GM21737 (cell line): ENCODE data around the gene DLAT.
"Not testable (repeated sequence)": the region's sequence is repeated elsewhere in the genome, so short reads cannot be mapped to it uniquely, and the experiment has no call there.

ENCODE experiments used
- ATAC-seq: cut with Tn5 transposase; IDR thresholded peaks from one replicate; pipeline ENCODE4 v1.9.1; 2021; ENCODE audit warnings: mild to moderate bottlenecking, moderate library complexity; ENCODE audit not compliant: unreplicated experiment

The DLAT gene

DNA sequence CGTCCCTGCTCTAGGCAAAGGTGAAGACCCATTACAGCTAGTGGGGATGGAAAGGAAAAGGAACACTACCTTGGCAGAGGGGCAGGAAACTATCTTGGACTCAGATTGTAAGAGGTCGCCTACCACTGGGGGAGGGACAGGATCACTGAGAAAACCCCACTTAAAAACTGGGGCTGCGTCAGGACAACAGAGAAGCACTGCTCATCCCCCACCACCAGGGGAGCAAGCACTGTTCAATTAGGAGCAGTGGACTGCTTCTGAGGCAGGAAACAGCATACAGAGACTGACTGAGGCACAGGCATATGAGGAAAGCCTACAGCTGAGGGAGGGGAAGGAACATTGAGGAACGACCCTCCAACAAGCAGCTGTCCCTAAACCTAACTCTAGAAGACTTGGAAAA, 20.8 kb upstream of the DLAT start:
- ATAC-seq = peak; percentile 88

GRCh38 chr11:112005422-112006094, 19.6 kb upstream of the DLAT start:
- ATAC-seq = no peak

- not testable (repeated sequence) for ATAC-seq
Measured at GRCh38 chr11:112006095-112006441, 19.1 kb upstream of the DLAT start.

DNA sequence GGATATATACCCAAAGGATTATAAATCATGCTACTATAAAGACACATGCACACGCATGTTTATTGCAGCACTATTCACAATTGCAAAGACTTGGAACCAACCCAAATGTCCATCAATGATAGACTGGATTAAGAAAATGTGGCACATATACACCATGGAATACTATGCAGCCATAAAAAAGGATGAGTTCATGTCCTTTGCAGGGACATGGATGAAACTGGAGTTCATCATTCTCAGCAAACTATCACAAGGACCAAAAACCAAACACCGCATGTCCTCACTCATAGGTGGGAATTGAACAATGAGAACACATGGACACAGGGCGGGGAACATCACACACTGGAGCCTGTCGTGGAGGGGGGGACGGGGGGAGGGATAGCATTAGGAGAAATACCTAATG, 13.8 kb upstream of the DLAT start:
- not testable (repeated sequence) for ATAC-seq

GRCh38 chr11:112012874-112013273, 12.3 kb upstream of the DLAT start:
- no peak for ATAC-seq

DNA sequence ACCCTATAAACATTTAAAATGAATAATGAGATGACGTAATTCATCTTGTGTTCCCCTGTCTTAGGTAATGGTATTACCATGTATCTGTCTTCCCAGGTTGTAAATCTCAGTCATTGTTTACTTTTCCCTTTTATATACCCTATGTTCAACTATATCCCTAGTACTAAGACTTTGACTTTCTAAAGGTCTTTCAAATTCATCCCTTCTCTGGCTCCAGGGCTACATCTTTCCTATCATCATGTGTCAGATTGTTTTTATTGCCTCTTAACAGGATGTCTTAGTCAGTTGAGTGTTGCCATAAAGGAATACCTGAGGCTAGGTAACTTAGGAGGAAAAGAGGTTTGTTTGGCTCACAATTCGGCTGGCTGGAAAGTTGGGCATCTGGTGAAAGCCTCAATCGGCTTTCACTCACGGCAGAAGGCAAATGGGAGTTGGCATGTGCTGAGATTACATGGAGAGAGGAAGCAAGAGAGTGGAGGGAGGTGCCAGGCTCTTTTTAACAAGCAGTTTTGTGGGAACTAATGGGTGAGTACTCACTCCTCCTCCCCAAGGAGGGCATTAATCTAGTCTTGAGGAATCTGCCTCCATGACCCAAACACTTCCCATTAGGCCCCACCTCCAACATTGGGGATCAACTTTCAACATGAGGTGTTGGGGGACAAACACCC, 11.6 kb upstream of the DLAT start:
- no peak for ATAC-seq

- ATAC-seq = peak; percentile 73
Measured at GRCh38 chr11:112016088-112016764, 9.0 kb upstream of the DLAT start.

- ATAC-seq = peak; percentile 42
Measured at GRCh38 chr11:112016765-112017376, 8.3 kb upstream of the DLAT start.

DNA sequence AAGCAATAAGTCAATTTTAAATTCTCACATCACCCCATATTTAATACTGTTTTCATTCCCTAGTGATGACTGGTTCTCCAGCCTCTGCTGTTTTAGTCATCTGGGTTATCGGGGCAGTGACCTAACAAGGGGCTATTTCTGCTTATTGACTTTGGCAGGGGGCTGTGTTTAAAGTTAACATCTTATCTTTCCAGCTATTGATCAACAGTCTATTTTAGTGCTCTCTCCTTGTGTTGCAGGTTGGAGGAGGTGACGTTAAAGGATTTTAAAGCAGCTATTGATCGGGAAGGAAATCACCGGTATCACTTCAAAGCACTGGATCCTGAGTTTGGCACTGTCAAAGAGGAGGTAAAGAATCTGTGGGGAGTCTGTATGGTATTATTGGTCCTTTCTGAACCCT, 7.7 kb upstream of the DLAT start:
- no peak for ATAC-seq

DNA sequence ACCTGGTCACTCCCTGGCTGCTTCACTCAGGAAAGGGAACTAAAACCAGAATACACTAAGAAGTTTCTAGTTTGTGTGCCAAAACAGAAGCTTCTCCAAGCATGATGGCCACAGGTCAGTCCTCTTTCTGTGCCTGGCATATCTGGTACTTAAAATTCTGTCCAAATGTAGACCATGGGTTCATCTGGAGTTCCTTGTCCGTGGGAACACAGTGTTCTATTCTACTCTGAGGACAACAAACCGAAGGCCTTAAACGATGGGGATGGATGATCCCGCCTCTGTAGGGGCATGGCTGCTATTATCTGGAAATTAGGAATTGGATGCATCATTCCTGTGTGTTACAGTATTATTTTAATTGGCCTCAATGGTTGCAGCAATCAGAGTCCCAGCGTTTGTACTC, 6.1 kb upstream of the DLAT start:
- no peak for ATAC-seq

DNA sequence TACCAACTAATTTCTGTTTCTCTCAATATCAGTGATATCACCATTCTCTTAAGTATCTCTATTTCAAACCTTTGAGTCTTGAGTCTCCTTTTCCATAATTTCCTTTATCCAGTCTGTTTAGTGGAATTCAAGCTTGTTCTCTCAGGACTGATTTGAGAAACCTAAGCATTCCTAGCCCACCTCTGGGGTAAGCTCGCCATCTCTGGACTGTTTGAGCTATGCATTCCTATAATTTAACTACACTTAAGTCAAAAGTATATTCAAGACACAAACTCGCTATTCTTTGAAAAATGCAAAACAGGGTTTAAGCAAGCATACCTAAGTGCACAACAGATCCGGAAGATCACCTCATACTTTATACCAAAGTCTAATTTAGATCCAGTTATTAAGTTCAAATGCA, 2.1 kb upstream of the DLAT start:
- ATAC-seq = no peak

GRCh38 chr11:112024178-112024772, 933 bp upstream of the DLAT start:
- peak; percentile 43 for ATAC-seq

DNA sequence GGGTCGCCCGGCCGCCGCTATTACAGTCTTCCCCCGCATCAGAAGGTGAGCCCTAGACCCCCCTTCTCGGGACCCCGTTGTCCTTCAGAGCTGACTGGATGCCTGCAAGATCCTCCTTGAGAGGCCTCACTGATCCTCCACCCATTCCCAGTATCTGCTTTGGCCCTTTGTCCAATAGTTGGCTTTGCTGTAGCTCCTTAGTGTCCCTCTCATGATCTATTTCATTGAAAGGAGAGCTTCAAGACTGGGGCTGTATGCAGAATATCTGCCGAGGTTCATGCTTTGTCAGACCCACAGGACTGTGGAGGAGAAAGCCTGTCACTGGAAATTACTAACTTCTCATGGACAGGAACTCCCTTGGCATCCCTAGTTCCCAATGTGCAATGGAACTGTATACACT, 499 bp downstream of the DLAT start:
- ATAC-seq = peak; percentile 8

DNA sequence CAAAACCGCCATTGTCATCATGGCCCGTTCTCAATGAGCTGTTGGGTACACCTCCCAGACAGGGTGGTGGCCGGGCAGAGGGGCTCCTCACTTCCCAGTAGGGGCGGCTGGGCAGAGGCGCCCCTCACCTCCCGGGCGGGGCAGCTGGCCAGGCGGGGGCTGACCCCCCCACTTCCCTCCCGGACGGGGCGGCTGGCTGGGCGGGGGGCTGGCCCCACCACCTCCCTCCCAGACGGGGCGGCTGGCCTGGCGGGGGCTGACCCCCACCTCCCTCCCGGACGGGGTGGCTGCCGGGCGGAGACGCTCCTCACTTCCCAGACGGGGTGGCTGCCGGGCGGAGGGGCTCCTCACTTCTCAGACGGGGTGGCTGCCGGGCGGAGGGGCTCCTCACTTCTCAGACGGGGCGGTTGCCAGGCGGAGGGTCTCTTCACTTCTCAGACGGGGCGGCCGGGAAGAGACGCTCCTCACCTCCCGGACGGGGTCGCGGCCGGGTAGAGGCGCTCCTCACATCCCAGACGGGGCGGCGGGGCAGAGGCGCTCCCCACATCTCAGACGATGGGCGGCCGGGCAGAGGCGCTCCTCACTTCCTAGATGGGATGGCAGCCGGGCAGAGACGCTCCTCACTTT, 1.7 kb downstream of the DLAT start:
- ATAC-seq = not testable (repeated sequence)

- no peak for ATAC-seq
Measured at GRCh38 chr11:112029460-112029859, 4.3 kb downstream of the DLAT start.

GRCh38 chr11:112033902-112034301, 8.7 kb downstream of the DLAT start:
- ATAC-seq = no peak

- no peak for ATAC-seq
Measured at GRCh38 chr11:112037527-112037926, 12.3 kb downstream of the DLAT start.

DNA sequence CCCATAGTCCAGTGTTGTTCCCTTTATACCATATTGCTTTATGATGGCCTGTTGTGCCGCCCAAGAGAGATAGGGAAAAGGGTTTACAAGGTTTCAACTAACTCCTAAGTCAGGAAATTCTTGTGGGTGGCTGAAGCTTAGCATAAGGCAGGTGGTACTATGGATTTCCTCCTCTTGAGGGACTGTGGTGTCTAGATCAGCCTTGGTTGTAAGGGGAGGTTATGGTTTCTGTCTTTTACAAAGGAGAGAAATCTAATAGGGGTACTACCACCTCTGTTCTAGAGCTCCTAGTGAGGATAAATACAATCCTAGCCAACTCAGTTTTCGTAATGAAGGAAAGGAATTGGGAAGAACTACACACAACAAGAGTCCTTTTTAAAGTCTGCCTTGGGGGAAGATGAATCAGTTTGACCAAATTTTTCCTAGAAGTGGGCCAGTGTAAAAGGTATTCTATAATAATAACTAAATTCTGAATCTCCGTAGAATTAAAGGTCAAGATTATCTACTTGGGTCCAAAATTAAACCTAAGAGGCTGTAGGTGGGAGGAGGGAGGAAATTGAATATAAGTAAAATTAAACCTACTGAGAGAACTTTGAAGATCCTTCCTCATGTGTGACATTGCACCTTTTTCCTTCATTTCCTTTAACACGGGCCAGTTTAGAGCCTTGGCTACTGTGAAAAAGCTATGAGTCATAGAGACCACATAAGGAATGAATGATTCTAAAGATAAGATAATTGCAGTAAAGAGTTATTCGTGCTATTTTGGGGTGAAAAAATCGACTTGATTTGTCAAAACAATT, 17.2 kb downstream of the DLAT start:
- no peak for ATAC-seq

- ATAC-seq = no peak
Measured at GRCh38 chr11:112042961-112043304, 17.7 kb downstream of the DLAT start.

GRCh38 chr11:112044961-112045360, 19.8 kb downstream of the DLAT start:
- no peak for ATAC-seq
